ENCODE measurements around the gene XRCC1.
"Not testable (repeated sequence)": the region's sequence is repeated elsewhere in the genome, so short reads cannot be mapped to it uniquely, and the experiment has no call there.

The XRCC1 gene

DNA sequence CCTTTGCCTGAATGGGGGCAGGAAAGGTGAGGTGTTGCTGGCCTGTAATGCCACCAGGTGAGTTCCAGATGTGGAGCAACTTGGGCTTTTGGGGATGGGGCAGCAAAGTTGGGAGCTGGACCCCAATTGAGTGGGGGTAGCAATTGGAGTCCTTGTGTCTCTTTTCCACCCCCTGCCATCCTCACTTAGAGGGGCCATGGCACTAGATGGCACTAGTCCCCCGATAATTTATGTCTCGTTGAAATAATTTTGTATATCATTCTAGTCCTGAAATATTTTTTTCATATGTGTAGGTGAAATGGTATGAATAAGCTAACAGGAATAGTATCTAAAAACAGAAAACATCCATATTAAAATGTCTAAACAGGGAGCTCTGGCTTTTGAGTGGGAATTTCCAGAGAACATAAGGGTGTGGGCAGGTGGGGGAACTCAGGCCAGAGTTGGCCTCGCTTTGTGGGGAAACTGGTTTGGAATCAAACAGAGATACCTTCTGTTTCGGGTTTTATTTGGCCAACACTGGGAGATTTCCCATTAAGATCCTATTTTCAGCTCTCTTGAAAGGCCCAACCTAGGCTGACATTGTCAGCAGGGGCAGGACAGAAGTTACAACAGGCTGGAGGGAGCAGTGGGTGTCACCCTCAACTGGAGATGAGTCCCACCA is 24.4 kb upstream of the XRCC1 start:
- DNase-seq (ENCODE audit: low read depth) = no peak

DNA sequence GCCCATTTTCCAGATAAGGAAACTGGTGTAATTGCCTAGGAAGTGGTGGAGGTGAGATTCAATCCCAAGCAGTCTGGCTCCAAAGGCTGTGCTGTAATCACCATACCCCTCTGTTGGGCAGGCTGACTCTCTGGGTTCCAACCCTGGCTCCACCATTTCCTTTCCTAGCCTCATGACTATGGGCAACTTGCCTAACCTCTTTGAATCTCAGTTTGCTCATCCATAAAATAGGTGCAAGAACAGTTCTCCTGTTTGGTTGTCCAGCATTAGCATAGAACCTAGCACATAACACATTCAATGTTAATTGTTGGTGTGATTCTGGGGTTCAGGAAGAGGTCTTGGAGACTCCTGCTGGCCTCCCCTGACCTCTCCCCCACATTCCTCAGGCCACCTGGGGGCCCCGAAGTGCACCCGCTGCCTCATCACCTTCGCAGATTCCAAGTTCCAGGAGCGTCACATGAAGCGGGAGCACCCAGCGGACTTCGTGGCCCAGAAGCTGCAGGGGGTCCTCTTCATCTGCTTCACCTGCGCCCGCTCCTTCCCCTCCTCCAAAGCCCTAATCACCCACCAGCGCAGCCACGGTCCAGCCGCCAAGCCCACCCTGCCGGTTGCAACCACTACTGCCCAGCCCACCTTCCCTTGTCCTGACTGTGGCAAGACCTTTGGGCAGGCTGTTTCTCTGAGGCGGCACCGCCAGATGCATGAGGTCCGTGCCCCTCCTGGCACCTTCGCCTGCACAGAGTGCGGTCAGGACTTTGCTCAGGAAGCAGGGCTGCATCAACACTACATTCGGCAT is 23.3 kb upstream of the XRCC1 start:
- DNase-seq (ENCODE audit: low read depth) = no peak

DNA sequence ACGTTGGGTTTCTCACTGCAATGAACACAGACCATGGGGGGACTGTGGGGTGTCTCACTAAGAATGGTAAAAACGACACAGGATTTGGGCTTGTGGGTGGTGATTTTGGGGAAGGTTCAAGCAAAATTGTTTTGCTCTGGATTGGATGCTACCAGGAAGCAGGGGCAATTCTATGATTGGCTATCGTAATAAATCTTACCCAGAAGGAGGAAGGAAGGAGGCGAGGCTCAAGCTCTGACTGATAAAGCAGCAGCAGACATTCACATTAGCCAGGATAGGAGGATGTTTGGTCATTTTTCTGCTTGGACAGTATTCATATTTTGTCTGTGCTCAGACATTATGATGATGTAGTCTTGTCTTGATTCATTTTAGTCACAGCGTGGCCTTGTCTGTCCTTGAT is 22.5 kb upstream of the XRCC1 start:
- no peak for DNase-seq (ENCODE audit: low read depth)

DNA sequence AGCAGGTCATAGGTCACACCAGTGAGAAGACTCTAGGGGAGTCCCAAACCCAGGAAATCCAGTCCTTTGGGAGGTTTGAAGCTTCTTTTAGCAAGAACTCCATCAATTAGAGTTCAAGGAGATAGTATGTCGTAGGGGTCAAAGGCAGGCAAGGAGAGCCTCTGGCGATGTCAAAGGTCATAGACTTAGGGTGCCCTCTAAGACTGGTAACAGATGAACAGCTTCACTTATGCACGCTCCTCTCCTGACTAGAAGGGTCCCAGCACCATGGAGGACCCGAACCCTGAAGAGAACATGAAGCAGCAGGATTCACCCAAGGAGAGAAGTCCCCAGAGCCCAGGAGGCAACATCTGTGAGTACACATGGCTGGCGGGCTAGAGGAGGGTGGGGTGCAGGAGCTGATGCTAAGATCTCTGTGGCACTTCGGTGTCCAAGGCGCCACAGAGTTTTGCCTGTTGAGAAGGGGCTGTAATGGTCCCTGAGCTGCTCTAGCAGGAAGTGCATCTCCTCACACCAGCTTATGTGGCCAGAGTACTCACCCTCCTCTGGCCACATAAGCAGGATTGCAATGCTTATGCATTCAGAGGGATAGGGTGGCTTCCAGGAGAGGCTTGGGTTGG is 21.6 kb upstream of the XRCC1 start:
- DNase-seq (ENCODE audit: low read depth) = no peak

DNA sequence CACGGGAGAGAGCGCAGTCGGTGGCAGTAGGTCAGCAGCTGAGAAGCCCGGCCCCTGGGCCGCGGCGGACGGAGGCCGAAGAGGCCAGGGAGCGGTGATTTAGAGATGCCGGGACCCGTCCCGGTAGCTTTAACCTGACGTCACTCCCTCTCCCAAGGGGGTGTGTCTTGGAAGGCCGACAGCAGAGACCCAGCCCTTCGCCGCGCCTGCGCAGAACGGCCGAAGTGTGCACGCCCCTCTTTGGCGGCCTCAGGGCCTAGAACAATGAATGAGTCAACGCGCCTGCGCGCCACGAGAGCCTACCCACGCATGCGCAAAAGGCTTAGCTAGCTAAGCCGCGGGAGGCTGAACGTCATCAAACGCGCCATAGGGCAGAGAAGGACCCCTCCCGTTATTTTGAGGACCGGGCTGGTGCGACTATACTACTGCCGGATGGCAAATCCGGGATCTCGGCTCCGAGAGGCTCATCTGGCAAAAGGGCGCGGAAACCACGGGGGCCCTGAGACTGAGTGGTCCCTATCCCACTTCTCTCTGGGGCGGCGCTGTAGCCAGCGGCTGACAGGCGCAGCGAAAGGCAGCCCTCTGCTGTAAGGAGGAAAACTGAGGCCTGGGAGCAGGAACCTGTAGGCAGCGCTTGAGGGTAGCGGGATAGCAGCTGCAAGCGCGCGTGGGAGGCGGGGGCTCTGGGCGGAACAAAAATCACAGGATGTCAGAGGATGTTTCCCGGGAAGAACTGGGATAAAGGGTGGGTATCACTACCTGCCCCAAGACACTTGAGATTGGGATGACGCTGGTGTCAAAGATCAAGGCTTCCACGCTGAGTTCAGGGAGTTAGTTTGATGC is 20.9 kb upstream of the XRCC1 start, which contains the start of the genes IRGQ and ZNF576:
IRGQ (minus strand) TSS at position 136 of the 843 bp plus-strand sequence. CDS start 796 bp downstream, outside the sequence.
ZNF576 (plus strand) TSS at position 597 of the 843 bp plus-strand sequence. CDS start 514 bp downstream, outside the sequence.
- DNase-seq (ENCODE audit: low read depth) = peak; percentile 100

DNA sequence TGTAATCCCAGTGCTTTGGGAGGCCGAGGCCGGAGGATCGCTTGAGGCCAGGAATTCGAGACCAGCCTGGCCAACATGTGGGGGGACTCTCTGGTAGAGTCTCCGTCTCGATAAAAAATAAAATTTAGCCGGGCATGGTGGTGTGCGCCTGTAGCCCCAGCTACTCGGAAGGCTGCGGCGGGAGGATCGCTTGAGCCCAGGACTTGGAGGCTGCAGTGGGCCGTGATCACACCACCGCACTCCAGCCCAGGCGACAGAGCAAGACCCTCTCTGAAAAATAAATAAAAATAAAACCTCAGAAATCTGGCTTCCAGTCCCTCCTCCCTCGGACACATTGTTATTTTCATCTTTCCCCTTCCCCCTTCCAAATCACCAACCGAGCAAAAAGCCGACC is 20.3 kb upstream of the XRCC1 start:
- DNase-seq (ENCODE audit: low read depth) = no peak

DNA sequence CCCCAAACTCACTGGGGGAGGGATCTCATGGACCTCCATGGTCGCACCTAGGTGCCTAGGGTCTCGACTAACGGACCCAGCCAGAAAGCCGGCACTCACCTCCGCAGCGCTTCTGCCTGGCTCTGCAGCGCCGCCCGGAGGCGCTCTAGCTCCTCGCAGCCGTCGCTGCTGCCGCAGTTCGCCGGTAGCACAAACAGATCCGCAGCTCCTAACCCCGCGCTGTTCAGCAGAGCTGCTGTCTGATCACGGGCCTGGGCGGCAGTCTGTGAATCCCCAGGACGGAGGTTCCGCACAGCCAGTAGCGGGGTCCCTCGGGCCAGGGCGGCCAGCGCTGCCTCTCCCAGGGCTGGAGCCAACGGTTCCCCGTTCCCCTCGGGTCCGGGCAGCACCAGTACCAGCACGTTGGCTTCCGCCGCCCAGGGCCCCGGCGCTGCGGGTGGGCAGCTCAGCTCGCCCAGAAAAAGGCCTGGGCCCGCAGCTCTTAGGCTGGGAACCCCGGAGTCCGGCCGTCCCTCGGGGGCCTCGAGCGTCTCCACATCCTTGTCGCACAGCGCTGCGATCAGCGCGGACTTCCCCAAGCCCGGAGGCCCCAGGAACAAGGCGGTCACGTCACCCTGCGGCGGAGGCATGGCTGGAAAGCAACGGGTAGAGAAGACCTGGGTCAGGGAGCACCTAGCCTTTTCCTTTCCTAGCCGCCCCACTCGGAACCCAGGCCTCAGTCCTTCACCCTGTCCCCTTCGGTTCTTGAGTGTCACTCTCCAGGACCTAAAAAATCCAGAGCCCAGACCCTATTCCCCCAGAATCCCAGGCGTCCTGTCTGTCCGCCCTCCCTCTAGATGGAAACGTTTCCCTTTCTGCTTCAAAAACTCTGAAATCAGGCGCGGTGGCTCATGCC is 19.6 kb upstream of the XRCC1 start:
- peak; percentile 53 for DNase-seq (ENCODE audit: low read depth)

DNA sequence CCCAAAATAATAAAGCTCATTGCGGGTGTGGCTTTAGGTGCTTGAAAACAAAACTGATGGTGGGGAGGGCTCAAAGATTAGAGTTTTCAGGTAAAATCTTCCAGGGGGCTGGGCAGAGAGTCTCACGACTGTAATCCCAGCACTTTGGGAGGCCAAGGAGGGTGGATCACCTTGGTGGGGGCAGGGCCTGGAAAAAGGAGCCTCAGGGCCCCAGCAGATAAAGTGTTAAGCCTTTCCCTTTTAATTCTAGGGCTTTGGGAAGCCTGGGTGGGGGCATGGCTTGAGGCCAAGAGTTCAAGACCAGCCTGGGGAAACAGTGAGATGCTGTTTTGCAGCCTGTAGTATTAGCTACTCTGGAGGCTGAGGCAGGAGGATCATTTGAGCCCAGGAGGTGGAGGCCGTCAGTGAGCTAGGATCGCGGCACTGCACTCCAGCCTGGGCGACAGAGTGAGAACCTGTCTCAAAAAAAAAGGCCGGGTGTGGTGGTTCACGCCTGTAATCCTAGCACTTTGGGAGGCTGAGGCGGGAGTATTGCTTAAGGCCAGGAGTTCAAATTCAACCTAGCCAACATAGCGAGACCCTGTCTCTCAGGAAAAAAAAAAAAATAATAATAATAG is 18.9 kb upstream of the XRCC1 start:
- DNase-seq (ENCODE audit: low read depth) = no peak

DNA sequence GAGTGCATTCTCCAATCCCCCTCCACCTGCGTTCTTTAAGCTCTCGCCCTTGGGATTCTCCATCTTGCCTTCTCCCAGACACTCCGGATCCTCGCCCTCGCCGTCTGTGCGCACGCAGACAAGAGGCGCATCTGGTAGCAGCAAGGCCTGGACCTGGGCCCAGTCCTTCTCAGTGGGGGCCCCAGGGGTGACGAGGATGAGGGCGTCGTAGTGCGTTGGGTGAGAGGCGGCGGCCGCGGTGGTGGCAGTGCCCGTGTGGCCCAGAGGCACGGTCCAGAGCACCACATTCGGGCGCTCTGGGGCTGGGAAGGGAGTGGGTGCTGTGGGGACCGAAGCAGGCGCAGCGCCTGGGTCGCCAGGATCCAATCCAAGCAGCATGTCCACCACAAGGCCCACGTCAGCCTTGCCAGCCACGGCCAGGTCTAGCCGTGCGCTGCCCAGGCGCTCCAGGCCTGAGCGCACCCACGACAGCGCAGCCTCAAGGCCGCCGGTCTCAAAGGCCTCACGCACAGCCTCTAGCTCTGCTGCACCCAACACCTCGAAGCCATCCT is 17.5 kb upstream of the XRCC1 start:
- DNase-seq (ENCODE audit: low read depth) = no peak

DNA sequence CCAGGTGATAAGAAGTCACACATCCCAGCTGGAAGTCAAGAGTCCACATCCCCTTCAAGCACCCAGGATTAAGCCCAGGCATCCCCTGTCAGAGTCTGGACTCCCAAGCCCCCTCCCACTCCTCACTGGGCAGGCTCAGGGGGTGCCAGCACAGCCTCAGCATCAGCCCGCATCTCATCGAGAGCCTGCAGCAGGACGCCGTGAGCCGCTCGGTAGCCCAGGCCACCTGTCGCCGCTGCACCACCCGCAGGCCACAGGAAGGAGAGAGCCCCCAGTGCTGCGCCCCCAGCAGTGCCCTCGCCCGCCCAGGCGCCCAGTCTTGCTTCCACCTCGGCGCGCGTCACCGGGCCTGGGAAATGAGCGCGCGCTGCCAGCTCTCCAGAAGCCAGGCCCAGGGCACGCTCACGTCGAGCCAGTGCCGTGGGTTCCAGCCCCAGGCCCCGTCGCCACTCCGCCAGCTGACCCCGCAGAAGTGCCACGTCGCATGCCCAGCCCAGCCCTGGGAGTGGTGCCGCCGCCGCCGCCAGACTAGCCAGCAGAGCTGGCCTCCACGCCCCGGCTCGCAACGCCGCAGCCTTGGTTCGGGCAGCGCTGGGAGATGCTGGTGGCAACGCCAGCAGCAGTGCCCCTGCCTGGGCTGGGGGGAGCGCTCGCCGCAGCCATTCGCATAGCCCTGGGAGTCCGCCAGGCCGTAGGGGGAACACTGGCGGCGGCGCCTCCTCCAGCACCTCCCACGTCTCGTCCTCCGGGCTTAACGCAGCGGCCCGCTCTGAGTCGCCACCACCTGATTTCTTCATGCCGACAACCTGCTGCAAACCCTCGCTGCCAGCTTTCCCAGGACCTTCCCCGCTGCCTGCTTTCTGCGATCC is 16.8 kb upstream of the XRCC1 start:
- DNase-seq (ENCODE audit: low read depth) = no peak

DNA sequence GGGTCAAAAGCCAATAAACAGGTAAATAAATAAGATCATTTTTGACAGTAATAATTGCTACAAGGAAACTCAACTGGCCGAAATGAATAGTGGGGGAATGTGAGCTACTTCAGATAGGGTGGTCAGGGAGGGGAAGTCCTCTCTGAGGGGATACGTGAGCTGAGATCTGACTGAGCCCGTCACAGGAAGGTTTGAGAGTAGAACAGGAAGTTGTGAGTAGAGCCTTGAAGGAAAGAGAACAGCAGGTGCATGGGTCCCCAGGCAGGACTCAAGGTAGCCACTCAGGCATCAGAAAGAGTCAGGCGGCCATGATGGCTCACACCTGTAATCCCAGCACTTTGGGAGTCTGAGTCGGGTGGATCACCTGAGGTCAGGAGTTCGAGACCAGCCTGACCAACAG is 14.4 kb upstream of the XRCC1 start:
- no peak for DNase-seq (ENCODE audit: low read depth)

DNA sequence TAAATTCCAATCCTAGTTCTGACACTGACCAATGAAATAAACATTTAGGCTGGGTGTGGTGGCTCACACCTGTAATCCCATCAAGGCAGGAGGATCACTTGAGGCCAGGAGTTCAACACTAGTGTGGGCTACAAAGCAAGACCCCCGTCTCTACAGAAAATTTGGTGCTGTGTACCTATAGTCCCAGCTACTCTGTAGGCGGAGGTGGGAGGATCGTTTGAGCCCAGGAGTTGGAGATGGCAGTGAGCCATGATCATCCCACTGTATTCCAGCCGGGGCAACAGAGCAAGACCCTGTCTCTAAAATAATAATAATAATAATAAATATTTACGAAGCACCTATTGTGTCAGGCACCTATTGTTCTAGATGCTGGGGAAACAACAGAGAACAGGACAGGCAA is 13.9 kb upstream of the XRCC1 start:
- DNase-seq (ENCODE audit: low read depth) = no peak

DNA sequence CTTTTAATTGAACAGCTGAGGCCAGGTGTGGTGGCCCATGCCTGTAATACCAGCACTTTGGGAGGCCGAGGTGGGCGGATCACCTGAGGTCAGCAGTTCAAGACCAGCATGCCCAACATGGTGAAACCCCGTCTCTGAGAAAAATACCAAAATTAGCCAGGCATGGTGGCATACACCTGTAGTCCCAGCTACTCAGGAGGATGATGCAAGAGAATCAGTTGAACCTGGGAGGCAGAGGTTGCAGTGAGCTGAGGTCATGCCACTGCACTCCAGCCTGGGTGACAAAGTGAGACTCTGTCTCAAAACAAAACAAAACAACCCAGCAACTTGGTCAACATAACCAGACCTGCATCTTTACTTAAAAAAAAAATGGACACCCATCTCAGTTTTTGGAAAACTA is 11.7 kb upstream of the XRCC1 start:
- not testable (repeated sequence) for DNase-seq (ENCODE audit: low read depth)

DNA sequence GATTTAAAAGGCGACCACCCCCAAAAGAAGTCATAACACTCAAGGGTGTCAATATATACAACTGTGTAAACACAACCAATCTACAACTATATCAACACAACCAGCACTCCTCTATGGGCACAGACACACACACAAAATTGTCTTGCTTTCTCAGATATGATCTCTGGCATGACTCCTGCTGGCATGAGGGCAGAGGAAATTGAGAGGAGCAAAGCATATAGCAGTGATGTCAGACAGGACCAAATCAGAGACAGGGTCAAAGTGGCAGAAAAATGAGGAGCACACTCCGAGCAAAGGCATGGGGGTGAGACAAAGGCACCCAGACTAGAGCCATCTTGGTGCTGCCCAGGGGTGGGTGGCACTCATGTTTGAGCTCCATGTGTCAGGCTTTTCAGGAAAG is 11.0 kb upstream of the XRCC1 start:
- DNase-seq (ENCODE audit: low read depth) = no peak

DNA sequence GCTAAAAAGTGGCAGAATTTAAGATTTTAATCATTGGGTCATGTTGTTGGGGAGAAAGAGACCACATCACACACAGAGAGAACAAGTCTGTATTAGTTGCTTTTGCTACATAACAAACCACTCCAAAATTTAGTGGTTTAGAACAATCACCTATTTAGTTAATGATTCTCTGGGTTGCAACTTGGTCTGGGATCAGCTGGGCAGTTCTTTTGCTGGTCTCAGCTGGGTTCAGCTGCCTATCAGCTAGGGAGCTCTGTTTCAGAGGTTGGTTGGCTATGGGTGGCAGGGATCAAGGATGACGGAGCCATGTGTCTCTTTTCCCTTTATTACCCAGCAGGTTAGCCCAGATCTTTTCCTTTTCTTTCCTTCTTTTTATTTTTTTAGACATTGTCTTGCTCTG is 9.2 kb upstream of the XRCC1 start:
- DNase-seq (ENCODE audit: low read depth) = no peak

DNA sequence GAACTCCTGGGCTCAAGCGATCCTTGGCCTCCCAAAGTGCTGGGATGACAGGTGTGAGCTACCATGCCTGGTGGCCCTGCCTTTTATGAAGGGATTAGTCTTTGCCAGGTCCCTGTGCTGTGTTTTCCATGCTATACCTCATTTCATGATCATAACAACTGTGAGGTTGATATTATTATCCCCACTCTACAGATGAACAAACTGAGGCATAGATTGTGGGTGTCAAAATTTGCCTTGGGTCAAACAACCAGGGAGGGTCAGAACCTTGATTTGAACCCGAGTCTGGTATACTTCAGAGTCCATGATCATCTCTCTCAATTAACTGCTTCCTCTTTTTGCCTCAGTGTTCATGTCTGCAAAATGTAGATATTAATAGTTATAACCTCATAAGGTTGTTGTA is 7.2 kb upstream of the XRCC1 start:
- no peak for DNase-seq (ENCODE audit: low read depth)

DNA sequence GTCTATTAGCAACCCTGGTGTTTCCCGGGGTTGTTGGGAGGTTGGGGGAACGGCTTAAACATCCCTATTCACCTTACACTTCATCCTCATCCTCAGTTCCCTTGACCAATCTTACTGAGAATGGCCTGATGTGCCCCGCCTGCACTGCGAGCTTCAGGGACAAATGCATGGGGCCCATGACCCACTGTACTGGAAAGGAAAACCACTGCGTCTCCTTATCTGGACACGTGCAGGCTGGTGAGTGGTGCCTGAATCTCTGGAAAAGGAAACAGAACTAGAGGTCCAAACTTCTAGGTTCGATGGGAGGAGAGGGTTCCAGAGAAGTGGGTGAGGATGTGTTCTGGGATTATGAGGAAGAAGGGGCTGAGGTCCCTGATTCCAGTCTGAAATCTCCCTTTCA is 6.1 kb upstream of the XRCC1 start:
- no peak for DNase-seq (ENCODE audit: low read depth)

DNA sequence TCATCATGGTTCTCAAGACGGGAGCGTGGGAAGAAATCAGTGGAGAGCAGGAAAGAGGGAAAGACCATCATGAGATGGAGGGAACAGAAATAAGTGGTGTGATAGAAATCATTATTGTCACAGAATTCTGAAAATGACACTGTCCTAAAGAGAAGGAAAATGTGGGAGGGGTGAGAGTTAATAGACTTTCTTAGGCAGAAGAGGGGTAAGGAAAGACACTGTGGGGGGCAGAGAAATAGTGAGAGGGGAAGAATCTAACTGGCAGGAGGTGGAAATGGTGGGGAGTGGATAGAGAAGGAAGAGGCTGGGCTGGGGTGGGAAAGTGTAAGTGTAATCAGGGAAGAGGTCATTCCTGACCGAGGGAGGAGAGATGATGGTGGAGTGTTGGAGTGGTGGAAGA is 3.5 kb upstream of the XRCC1 start:
- no peak for DNase-seq (ENCODE audit: low read depth)
